ENCODE data around the gene TMEM220.

DNA sequence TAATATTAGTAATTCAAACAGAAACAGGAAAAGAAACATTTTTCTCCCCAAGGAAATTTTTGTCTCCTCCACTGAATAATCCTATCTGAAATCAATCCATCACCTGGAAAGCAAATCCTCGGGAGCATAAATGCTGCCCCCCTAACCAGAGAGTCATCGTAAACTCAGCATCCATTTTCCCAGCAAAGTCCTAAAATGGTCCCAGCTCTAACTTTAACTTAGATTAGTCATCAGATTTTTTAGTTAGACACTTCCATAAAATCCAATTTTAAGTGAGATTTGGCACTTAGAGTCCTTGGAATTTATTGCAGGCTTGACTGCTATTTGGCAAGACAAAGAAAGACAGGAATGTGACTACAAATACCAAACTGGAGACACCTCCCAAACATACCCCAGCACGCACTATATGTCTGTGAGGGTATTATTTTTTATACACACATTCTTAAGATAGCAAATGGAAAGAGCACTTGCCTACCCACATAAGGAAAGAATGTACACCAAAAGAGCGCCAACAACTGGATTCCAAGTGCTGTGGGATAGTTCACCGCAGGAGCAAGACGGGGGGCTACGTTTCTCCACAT lies 47.9 kb downstream of the TMEM220 start:
- TF ChIP-seq CTCF (IDR thresholded peaks at IDR 0.05) (no peak), POLR2A (IDR thresholded peaks at IDR 0.05) (no peak)

Measured in adrenal gland (tissue), 5 donors.